Uterus (tissue), 4 donors: ENCODE data around the gene TPO. TPM values are rescaled to one million over a fixed set of nuclear protein-coding genes. Genes with fewer than 3 reads are reported as not detected.

ENCODE experiments used
- DNase-seq, 2 donors: peaks; one replicate each; pipeline ENCODE4 v3.0.0-alpha.2; 2019 to 2020
- H3K27ac ChIP-seq, 2 donors: fragments of 200-600 bp; sonication (generic); 1 replicate in 1 of 2; 2 replicates in 1 of 2; pipeline ENCODE4 v1.5.1; 2016 to 2018
- H3K27me3 ChIP-seq, 2 donors: fragments of 200-600 bp; sonication (generic); one replicate each; pipeline ENCODE4 v1.5.1; 2018 to 2019; ENCODE audit warnings: control low read depth in 1 of 2
- H3K36me3 ChIP-seq, 2 donors: fragments of 200-600 bp; sonication (generic); one replicate each; pipeline ENCODE4 v1.5.1; 2019; ENCODE audit warnings: control low read depth in 1 of 2
- H3K4me1 ChIP-seq, 2 donors: fragments of 200-600 bp; sonication (generic); one replicate each; pipeline ENCODE4 v1.5.1; 2018 to 2019; ENCODE audit warnings: control low read depth in 1 of 2
- H3K4me3 ChIP-seq, 2 donors: fragments of 200-600 bp; sonication (generic); 1 replicate in 1 of 2; 2 replicates in 1 of 2; pipeline ENCODE4 v1.5.1; 2018 to 2019; ENCODE audit warnings: mild to moderate bottlenecking in 1 of 2
- H3K9me3 ChIP-seq, 2 donors: fragments of 200-600 bp; sonication (generic); one replicate each; pipeline ENCODE4 v1.5.1; 2019; ENCODE audit warnings: control low read depth in 1 of 2
- POLR2A ChIP-seq, 2 donors: fragments of 450-650 bp; IDR thresholded peaks; one replicate each; pipeline ENCODE4 v1.6.1; 2016; ENCODE audit warnings: antibody characterized with exemption in 2 of 2, mild to moderate bottlenecking in 1 of 2, moderate library complexity in 1 of 2
- intact Hi-C: fragments of 100-400 bp; cut with DNase I; formaldehyde crosslinking; loops from one replicate; pipeline ENCODE4 v1.15.1; 2023; ENCODE audit warnings: low total_unique reads
- total RNA-seq, 4 donors: library from RNA; depleted of rRNA in 3 of 4; stranded (reverse); fragments of >200 nt in 3 of 4; gene quantifications; one replicate each; pipeline versions ENCODE4 v1.1.0 to v1.2.4, GENCODE V29; 2014 to 2023
- TF ChIP-seq, protein P1 (sequence below), 4 experiments: fragments of 200-600 bp in 2 of 4; fragments of 450-650 bp in 2 of 4; sonication (generic) in 2 of 4; IDR thresholded peaks; one replicate each; pipeline ENCODE4 v1.5.1; 2016 to 2019; ENCODE audit warnings: antibody characterized with exemption in 4 of 4, mild to moderate bottlenecking in 2 of 4, moderate library complexity in 1 of 4
- donor health status: DM: yes; HTN: yes; CAD: no.

The TPO gene
- total RNA-seq, 4 donors from 2014 or later = 4.4 TPM; not detected in 3

DNA sequence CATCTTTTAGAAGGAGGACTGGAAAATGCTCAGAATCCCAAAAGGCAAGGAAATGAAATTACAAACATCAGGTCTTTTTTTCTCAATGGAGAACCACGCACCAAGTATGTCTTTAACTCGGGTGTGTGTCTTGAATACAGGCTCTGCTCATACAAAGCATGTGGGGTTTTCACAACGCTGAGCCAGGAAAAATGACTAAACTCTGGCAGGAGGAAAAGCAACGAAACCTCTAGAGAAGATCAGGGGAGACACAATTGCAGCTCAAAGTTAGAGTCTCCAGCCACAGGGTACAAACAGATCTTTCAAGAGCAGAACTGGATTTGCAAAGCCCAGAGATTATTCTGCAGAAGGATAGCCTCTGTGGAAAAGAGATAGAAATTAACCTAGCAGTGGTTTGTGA is 42.8 kb upstream of the TPO start:
- no peak for DNase-seq
- Histone ChIP-seq H3K36me3 (no peaks in the 10 kb centered on the region), H3K4me1 (no peaks in the 10 kb centered on the region), H3K27me3 (no peaks in the 10 kb centered on the region), H3K4me3 (no peak overlapping the region), H3K9me3 (no peaks in the 10 kb centered on the region), H3K27ac (no peak overlapping the region)
- TF ChIP-seq, protein P1, sequence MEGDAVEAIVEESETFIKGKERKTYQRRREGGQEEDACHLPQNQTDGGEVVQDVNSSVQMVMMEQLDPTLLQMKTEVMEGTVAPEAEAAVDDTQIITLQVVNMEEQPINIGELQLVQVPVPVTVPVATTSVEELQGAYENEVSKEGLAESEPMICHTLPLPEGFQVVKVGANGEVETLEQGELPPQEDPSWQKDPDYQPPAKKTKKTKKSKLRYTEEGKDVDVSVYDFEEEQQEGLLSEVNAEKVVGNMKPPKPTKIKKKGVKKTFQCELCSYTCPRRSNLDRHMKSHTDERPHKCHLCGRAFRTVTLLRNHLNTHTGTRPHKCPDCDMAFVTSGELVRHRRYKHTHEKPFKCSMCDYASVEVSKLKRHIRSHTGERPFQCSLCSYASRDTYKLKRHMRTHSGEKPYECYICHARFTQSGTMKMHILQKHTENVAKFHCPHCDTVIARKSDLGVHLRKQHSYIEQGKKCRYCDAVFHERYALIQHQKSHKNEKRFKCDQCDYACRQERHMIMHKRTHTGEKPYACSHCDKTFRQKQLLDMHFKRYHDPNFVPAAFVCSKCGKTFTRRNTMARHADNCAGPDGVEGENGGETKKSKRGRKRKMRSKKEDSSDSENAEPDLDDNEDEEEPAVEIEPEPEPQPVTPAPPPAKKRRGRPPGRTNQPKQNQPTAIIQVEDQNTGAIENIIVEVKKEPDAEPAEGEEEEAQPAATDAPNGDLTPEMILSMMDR (IDR thresholded peaks at IDR 0.05) = no peak
- TF ChIP-seq POLR2A (IDR thresholded peaks at IDR 0.05) = no peak
- intact Hi-C loops = no loop called here

DNA sequence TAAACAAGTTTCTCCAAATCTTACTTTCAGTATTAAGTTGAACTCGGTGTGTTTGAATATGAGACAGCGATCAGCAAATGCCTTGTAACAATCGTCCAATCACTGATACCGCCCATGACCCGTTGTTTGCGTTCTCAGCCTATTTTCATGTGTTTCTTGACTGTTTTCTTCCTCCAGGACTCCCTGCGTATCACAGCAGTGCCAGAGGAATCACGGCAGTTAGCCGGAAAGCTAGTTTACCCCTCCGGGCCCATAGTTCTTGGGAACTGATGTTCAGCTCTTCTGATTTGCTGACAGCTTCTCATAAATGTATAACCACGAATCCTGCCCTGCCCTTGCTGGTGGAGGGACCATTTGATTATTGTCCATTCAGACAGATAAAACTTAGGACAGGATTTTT is 42.2 kb upstream of the TPO start:
- DNase-seq = no peak
- Histone ChIP-seq H3K27ac (no peak overlapping the region), H3K36me3 (no peaks in the 10 kb centered on the region), H3K9me3 (no peaks in the 10 kb centered on the region), H3K27me3 (no peaks in the 10 kb centered on the region), H3K4me3 (no peak overlapping the region), H3K4me1 (no peaks in the 10 kb centered on the region)
- TF ChIP-seq, protein P1 (IDR thresholded peaks at IDR 0.05) = no peak
- no peak for TF ChIP-seq POLR2A (IDR thresholded peaks at IDR 0.05)
- intact Hi-C loops = no loop called here

DNA sequence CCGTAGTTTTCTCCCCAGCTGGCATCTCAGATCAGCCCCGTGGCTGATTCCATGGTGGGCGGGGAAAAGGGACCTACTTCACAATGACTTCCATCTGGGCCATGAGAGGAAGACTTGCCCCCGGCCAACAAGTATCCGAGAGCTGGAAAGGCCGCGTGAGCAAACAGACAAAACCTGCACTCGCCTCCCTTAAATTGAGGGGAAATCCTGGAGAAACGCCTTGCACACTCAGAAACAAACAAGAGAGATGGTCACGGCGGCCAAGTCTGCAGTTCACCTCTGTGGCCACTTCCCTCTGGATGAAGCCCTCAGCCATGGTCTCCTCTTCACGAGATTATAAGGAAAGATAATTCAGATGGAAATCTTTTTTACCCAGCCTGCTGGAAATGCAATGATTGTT is 39.4 kb upstream of the TPO start:
- DNase-seq = no peak
- no peak overlapping the region for H3K4me3 ChIP-seq
- H3K9me3 ChIP-seq = no peaks in the 10 kb centered on the region
- H3K4me1 ChIP-seq = no peaks in the 10 kb centered on the region
- H3K36me3 ChIP-seq = no peaks in the 10 kb centered on the region
- H3K27me3 ChIP-seq = no peaks in the 10 kb centered on the region
- no peak overlapping the region for H3K27ac ChIP-seq
- intact Hi-C loops = no loop called here
- TF ChIP-seq, protein P1 (IDR thresholded peaks at IDR 0.05) = no peak
- no peak for TF ChIP-seq POLR2A (IDR thresholded peaks at IDR 0.05)

DNA sequence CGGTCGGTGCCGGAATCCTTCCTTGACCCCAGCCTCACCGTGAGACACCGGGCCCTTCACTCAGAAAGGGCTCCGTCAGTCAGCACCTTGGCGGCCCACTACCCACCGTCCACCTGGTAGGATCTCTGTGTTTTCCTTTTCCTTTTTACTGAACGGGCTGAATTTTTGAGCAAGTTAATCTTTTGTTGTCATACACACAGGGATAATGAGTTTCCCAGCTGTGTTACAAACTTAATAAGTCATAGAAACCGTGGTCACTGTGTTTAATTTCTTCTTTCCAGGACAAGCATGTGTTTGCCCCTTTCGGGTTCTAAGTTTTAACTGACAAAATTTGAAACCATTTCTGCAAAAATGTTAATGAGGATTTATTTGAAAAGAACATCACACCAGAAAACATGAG is 39.0 kb upstream of the TPO start:
- TF ChIP-seq POLR2A (IDR thresholded peaks at IDR 0.05) = no peak
- TF ChIP-seq, protein P1 (IDR thresholded peaks at IDR 0.05) = no peak
- DNase-seq = no peak
- intact Hi-C loops = no loop called here
- H3K9me3 ChIP-seq = no peaks in the 10 kb centered on the region
- H3K4me1 ChIP-seq = no peaks in the 10 kb centered on the region
- no peak overlapping the region for H3K27ac ChIP-seq
- no peaks in the 10 kb centered on the region for H3K27me3 ChIP-seq
- H3K4me3 ChIP-seq = no peak overlapping the region
- H3K36me3 ChIP-seq = no peaks in the 10 kb centered on the region

DNA sequence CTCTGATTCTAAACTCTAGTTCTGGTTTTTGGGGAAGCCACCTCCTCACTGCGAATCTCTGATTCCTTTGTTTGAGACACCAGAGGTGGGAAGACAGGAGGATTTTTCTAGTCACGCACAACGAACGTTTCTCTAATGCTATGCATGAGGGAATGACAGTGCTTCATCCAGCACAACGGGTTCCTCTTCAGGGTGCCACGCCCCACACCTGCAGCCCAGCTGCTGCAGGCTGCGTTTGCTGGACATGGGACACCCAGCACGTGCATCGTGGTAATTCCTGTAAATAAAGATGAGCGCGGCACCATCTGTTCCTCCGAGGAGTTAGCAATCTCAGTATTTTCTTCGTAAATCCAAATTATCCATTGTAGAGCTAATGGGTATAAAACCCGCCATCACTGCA is 37.5 kb upstream of the TPO start:
- Histone ChIP-seq H3K27me3 (no peaks in the 10 kb centered on the region), H3K9me3 (no peaks in the 10 kb centered on the region), H3K27ac (no peak overlapping the region), H3K4me3 (no peak overlapping the region), H3K4me1 (no peaks in the 10 kb centered on the region), H3K36me3 (no peaks in the 10 kb centered on the region)
- no peak for DNase-seq
- intact Hi-C loops = no loop called here
- TF ChIP-seq, protein P1 (IDR thresholded peaks at IDR 0.05) = no peak
- TF ChIP-seq POLR2A (IDR thresholded peaks at IDR 0.05) = no peak
